H1 (cell line): ENCODE data around the gene INSYN2A. TPM values are rescaled to one million over a fixed set of nuclear protein-coding genes. Genes with fewer than 3 reads are reported as not detected.

Experiments used
- CTCF ChIA-PET: fragments of 300-600 bp; sonication (Branson Sonifier 250); formaldehyde crosslinking; loops from one replicate; lab custom pipeline; 2021; ENCODE audit not compliant: partially characterized antibody; lab: Charles Lee
- POLR2A ChIA-PET: fragments of 300-600 bp; sonication (Branson Sonifier 250); formaldehyde crosslinking; loops from one replicate; lab custom pipeline; 2021; ENCODE audit warnings: inconsistent platforms; ENCODE audit not compliant: partially characterized antibody; lab: Charles Lee
- DNase-seq, 2 experiments: peaks; one replicate each; pipeline versions ENCODE4 v3.0.0 to v3.0.0-alpha.2; 2010 to 2022; ENCODE audit warnings: low spot score in 2 of 2, low read depth in 1 of 2, mixed read lengths in 1 of 2
- FAIRE-seq: peaks from 2 replicates; lab custom pipeline; 2011; peaks lifted over from hg19 to GRCh38; lab: Jason Lieb, UNC
- H2AFZ ChIP-seq: 2 replicates; pipeline ENCODE4 v1.8.1; 2012; ENCODE audit warnings: low read length, inconsistent platforms
- H2AK5ac ChIP-seq: 2 replicates; pipeline ENCODE4 v1.6.1; 2013; ENCODE audit warnings: low read depth, low read length
- H2BK120ac ChIP-seq: replicated peaks from 2 replicates; pipeline ENCODE3; 2013; ENCODE audit warnings: low read depth, low read length, inconsistent platforms
- H2BK12ac ChIP-seq: 2 replicates; pipeline ENCODE4 v1.6.1; 2013; ENCODE audit warnings: low read depth, low read length
- H2BK15ac ChIP-seq: 2 replicates; pipeline ENCODE4 v1.6.1; 2013; ENCODE audit warnings: low read length
- H2BK20ac ChIP-seq: 2 replicates; pipeline ENCODE4 v1.6.1; 2013; ENCODE audit warnings: low read length
- H2BK5ac ChIP-seq: 2 replicates; pipeline ENCODE4 v1.6.1; 2013; ENCODE audit warnings: low read depth, low read length
- H3K14ac ChIP-seq: 2 replicates; pipeline ENCODE4 v1.6.1; 2013; ENCODE audit warnings: inconsistent platforms; ENCODE audit not compliant: insufficient read length
- H3K18ac ChIP-seq: 2 replicates; pipeline ENCODE4 v1.6.1; 2013; ENCODE audit warnings: low read length; ENCODE audit errors: extremely low read depth
- H3K23ac ChIP-seq: 2 replicates; pipeline ENCODE4 v1.6.1; 2013; ENCODE audit warnings: inconsistent platforms; ENCODE audit not compliant: insufficient read length
- H3K23me2 ChIP-seq: 2 replicates; pipeline ENCODE4 v1.6.1; 2013; ENCODE audit warnings: low read depth, low read length
- H3K27ac ChIP-seq: 2 replicates; pipeline ENCODE4 v1.6.1; 2011; ENCODE audit warnings: low read depth, low read length, inconsistent platforms
- H3K27me3 ChIP-seq, 4 experiments: replicated peaks in 1 of 4; 1 replicate in 1 of 4; 2 replicates in 3 of 4; pipeline versions ENCODE4 v1.6.1 to v1.8.1; 2011 to 2013; ENCODE audit warnings: low read length in 3 of 4, mild to moderate bottlenecking in 3 of 4, inconsistent platforms in 2 of 4, mixed read lengths in 2 of 4, moderate library complexity in 1 of 4; ENCODE audit not compliant: control insufficient read depth in 3 of 4, insufficient read depth in 3 of 4; ENCODE audit errors: extremely low read depth in 1 of 4
- H3K36me3 ChIP-seq, 4 experiments: 2 replicates each; pipeline versions ENCODE4 v1.6.1 to v1.8.1; 2011 to 2013; ENCODE audit warnings: mild to moderate bottlenecking in 4 of 4, low read length in 3 of 4, moderate library complexity in 2 of 4, control low read depth in 1 of 4, inconsistent platforms in 1 of 4; ENCODE audit not compliant: insufficient read depth in 4 of 4, control insufficient read depth in 2 of 4
- H3K4ac ChIP-seq: replicated peaks from 2 replicates; pipeline ENCODE3; 2013; ENCODE audit warnings: low read length, low read depth, mixed read lengths, inconsistent platforms; ENCODE audit not compliant: insufficient read length
- H3K4me1 ChIP-seq, 4 experiments: replicated peaks in 1 of 4; 1 replicate in 1 of 4; 2 replicates in 3 of 4; pipeline versions ENCODE4 v1.6.1 to v1.8.1; 2011 to 2013; ENCODE audit warnings: low read length in 3 of 4, inconsistent platforms in 2 of 4, mixed read lengths in 1 of 4; ENCODE audit not compliant: insufficient read depth in 4 of 4, control insufficient read depth in 3 of 4
- H3K4me2 ChIP-seq, 2 experiments: 2 replicates each; pipeline versions ENCODE4 v1.6.1 to v1.8.1; 2011 to 2013; ENCODE audit warnings: low read depth in 2 of 2, low read length in 2 of 2, control low read depth in 1 of 2, inconsistent platforms in 1 of 2, mild to moderate bottlenecking in 1 of 2; ENCODE audit not compliant: insufficient read depth in 1 of 2
- H3K4me3 ChIP-seq, 4 experiments: fragments of 200-600, 300-600 bp in 1 of 4; sonication (generic), shearing (Covaris generic), sonication (Bioruptor Twin) in 1 of 4; 2 replicates each; pipeline versions ENCODE4 v1.5.1 to v1.8.1; 2011 to 2016; ENCODE audit warnings: low read length in 4 of 4, low read depth in 3 of 4, control low read depth in 2 of 4, inconsistent platforms in 2 of 4, mild to moderate bottlenecking in 2 of 4, mixed read lengths in 1 of 4, moderate library complexity in 1 of 4; ENCODE audit not compliant: insufficient read depth in 2 of 4; ENCODE audit errors: extremely low read depth in 1 of 4
- H3K56ac ChIP-seq: replicated peaks from 2 replicates; pipeline ENCODE3; 2013; ENCODE audit warnings: low read depth, mild to moderate bottlenecking, mixed read lengths, low read length, inconsistent platforms; ENCODE audit not compliant: insufficient read length
- H3K79me1 ChIP-seq: 2 replicates; pipeline ENCODE4 v1.6.1; 2013; ENCODE audit warnings: low read depth, low read length, control low read depth
- H3K79me2 ChIP-seq, 2 experiments: 2 replicates each; pipeline versions ENCODE4 v1.6.1 to v1.8.1; 2012 to 2013; ENCODE audit warnings: low read length in 2 of 2, mild to moderate bottlenecking in 2 of 2, inconsistent platforms in 1 of 2; ENCODE audit not compliant: insufficient read depth in 2 of 2, control insufficient read depth in 1 of 2
- H3K9ac ChIP-seq, 4 experiments: replicated peaks in 1 of 4; 1 replicate in 1 of 4; 2 replicates in 3 of 4; pipeline versions ENCODE4 v1.6.1 to v1.8.1; 2011 to 2013; ENCODE audit warnings: low read depth in 3 of 4, low read length in 3 of 4, control low read depth in 2 of 4, mild to moderate bottlenecking in 2 of 4, moderate library complexity in 2 of 4, inconsistent platforms in 1 of 4; ENCODE audit errors: extremely low read depth in 1 of 4
- H3K9me3 ChIP-seq, 2 experiments: 2 replicates each; pipeline versions ENCODE4 v1.6.1 to v1.8.1; 2012 to 2013; ENCODE audit warnings: mild to moderate bottlenecking in 2 of 2, moderate library complexity in 2 of 2, control low read depth in 1 of 2, inconsistent platforms in 1 of 2, low read depth in 1 of 2, low read length in 1 of 2, mixed read lengths in 1 of 2; ENCODE audit not compliant: insufficient read depth in 2 of 2
- H4K20me1 ChIP-seq, 2 experiments: replicated peaks in 1 of 2; 2 replicates each; pipeline versions ENCODE3 to v1.8.1; 2011 to 2013; ENCODE audit warnings: inconsistent platforms in 2 of 2, low read length in 2 of 2, mild to moderate bottlenecking in 1 of 2; ENCODE audit not compliant: insufficient read depth in 2 of 2, control insufficient read depth in 1 of 2
- H4K5ac ChIP-seq: 2 replicates; pipeline ENCODE4 v1.6.1; 2013; ENCODE audit warnings: low read length, low read depth, mixed read lengths, inconsistent platforms; ENCODE audit not compliant: insufficient read length
- H4K8ac ChIP-seq: 2 replicates; pipeline ENCODE4 v1.8.0; 2013; ENCODE audit warnings: mild to moderate bottlenecking, moderate library complexity, low read length, inconsistent platforms; ENCODE audit not compliant: insufficient read depth; ENCODE audit errors: extremely low read depth
- H4K91ac ChIP-seq: replicated peaks from 2 replicates; pipeline ENCODE3; 2013; ENCODE audit warnings: low read length, mixed read lengths, inconsistent platforms; ENCODE audit not compliant: insufficient read length
- CTCF ChIP-seq, 3 experiments: IDR thresholded peaks; 1 replicate in 2 of 3; 2 replicates in 1 of 3; pipeline versions ENCODE4 v1.5.1 to v1.6.1; 2011; ENCODE audit warnings: low read length in 3 of 3, mild to moderate bottlenecking in 3 of 3, inconsistent platforms in 2 of 3, low read depth in 1 of 3, moderate library complexity in 1 of 3; ENCODE audit not compliant: insufficient read depth in 1 of 3; ENCODE audit errors: control extremely low read depth in 1 of 3
- E2F6 ChIP-seq: IDR thresholded peaks from 2 replicates; pipeline ENCODE4 v1.6.1; 2012; ENCODE audit warnings: inconsistent platforms
- HDAC2 ChIP-seq, 2 experiments: fragments of 300-600 bp in 1 of 2; sonication (generic) in 1 of 2; IDR thresholded peaks; 2 replicates each; pipeline ENCODE4 v1.6.1; 2011 to 2012; ENCODE audit warnings: low read depth in 2 of 2, low read length in 2 of 2, mild to moderate bottlenecking in 2 of 2, moderate library complexity in 2 of 2, borderline replicate concordance in 1 of 2, inconsistent platforms in 1 of 2
- RAD21 ChIP-seq, 2 experiments: IDR thresholded peaks in 1 of 2; conservative IDR thresholded peaks in 1 of 2; 2 replicates each; pipeline ENCODE4 v1.6.1; 2011; ENCODE audit warnings: low read depth in 2 of 2, low read length in 2 of 2, improper control_type of control experiment in 1 of 2, inconsistent platforms in 1 of 2, mild to moderate bottlenecking in 1 of 2, moderate library complexity in 1 of 2
- USF2 ChIP-seq: IDR thresholded peaks from 2 replicates; pipeline ENCODE4 v1.6.1; 2011; ENCODE audit warnings: low read length, improper control_type of control experiment
- WGBS, 2 experiments: shearing (Covaris generic) in 1 of 2; methylation state at CpG; one replicate each; pipeline versions ENCODE4 v1.1.6 to v1.1.7; 2013 to 2015; ENCODE audit warnings: low lambda C conversion rate in 2 of 2, mixed read lengths in 2 of 2, inconsistent platforms in 1 of 2, low coverage in 1 of 2, missing lambda C conversion rate in 1 of 2; ENCODE audit not compliant: insufficient replicate concordance in 2 of 2, insufficient coverage in 1 of 2, insufficient read length in 1 of 2; ENCODE audit errors: extremely low coverage in 1 of 2, missing lambda C conversion rate in 1 of 2; 5-methylcytosine and 5-hydroxymethylcytosine counted together
- polyA plus RNA-seq, 7 experiments: library from polyadenylated mRNA; depleted of rRNA in 3 of 7; stranded (reverse) in 5 of 7; unstranded in 2 of 7; fragments of >200 nt in 5 of 7; fragments of 200-250 nt in 2 of 7; gene quantifications; 1 replicate in 5 of 7; 2 replicates in 1 of 7; 4 replicates in 1 of 7; pipeline versions ENCODE4 v1.2.1 to v1.2.3, GENCODE V29; 2011 to 2013; ENCODE audit warnings: missing spikeins in 2 of 7, mixed read lengths in 2 of 7
- total RNA-seq: library from RNA; stranded (reverse); fragmentation: NEBNext Ultra II Directional; extraction: Animal tissue kit (Norgen Biotek cat#: 25700); gene quantifications from 2 replicates; pipeline ENCODE4 v1.2.1, GENCODE V29; 2021

Gene INSYN2A
- total and polyA plus RNA-seq, 2 of the 8 experiments (the other 6 are each of a cell fraction or from before 2014, with no cell fraction given) = 0.11 to 0.19 TPM

GRCh38 chr10:127198307-127198706 lies 1.9 kb upstream of the INSYN2A start:
- H2AK5ac ChIP-seq = no peak overlapping the region
- no peak overlapping the region for H3K18ac ChIP-seq
- WGBS, 2 experiments = 90% methylated on average over 5 of the region's 5 CpGs; no CpG with 5 or more reads in 1 of the 2 experiments

More at GRCh38 chr10:127198307-127198706, 1.9 kb upstream of the INSYN2A start:
- no peak overlapping the region for H3K4me3 ChIP-seq
- H4K91ac ChIP-seq = no peak overlapping the region
- peak; percentile 50 for FAIRE-seq
- H2AFZ ChIP-seq = no peak overlapping the region
- no peak overlapping the region for H2BK120ac ChIP-seq
- no peak for DNase-seq
- H2BK5ac ChIP-seq = no peak overlapping the region
- H2BK12ac ChIP-seq = no peak overlapping the region
- H4K20me1 ChIP-seq = peaks cover 9 to 12% of the 10 kb centered on the region in 2 experiments
- no peaks in the 10 kb centered on the region for H3K79me1 ChIP-seq
- peaks cover 0 to 30% (median 17%) of the 10 kb centered on the region in 4 experiments; a peak in 6 of 7 replicates for H3K27me3 ChIP-seq
- H2BK15ac ChIP-seq = no peak overlapping the region
- H3K23ac ChIP-seq = no peak overlapping the region
- H3K14ac ChIP-seq = no peak overlapping the region
- no peak overlapping the region for H3K56ac ChIP-seq
- no peaks in the 10 kb centered on the region for H3K36me3 ChIP-seq
- H4K5ac ChIP-seq = no peak overlapping the region
- no peaks in the 10 kb centered on the region for H3K9me3 ChIP-seq
- no peak overlapping the region for H3K9ac ChIP-seq
- CTCF ChIA-PET = interaction anchor here (0.6 to 1.7 kb wide), 6 partner anchors 10 to 366 kb away, joined by 3 to 8 read pairs (median 4); no protein-coding TSS in a partner anchor
- no peak overlapping the region for H3K4ac ChIP-seq
- no peak overlapping the region for H3K27ac ChIP-seq
- H2BK20ac ChIP-seq = no peak overlapping the region
- no peak overlapping the region for H4K8ac ChIP-seq
- H3K4me1 ChIP-seq = peaks cover 3 to 9% (median 7%) of the 10 kb centered on the region in 4 experiments; a peak in 5 of 7 replicates
- TF ChIP-seq USF2 = no peak
- no peak for TF ChIP-seq HDAC2 (IDR thresholded peaks at IDR 0.05; ENCODE audit: borderline replicate concordance in 1 of 2, low read depth in 2 of 2, low read length in 2 of 2)
- TF ChIP-seq RAD21 (IDR thresholded peaks at IDR 0.05 in 1 of 2, conservative IDR thresholded peaks at IDR 0.05 in 1 of 2; ENCODE audit: low read depth in 2 of 2, low read length in 2 of 2) = peak; percentile 38 to 42
- no peak for TF ChIP-seq E2F6
- TF ChIP-seq CTCF (IDR thresholded peaks at IDR 0.05; ENCODE audit: control extremely low read depth in 1 of 3, insufficient read depth in 1 of 3, low read depth in 1 of 3, low read length in 3 of 3) = peak; percentile 35 to 45 (median 37); a peak in 3 of 4 replicates
- TF ChIP-seq, all 59 proteins: peak for 2
- H3K23me2 ChIP-seq = peaks cover 13% of the 10 kb centered on the region; the same call in 1 of the 2 replicates
- H3K4me2 ChIP-seq = no peak overlapping the region
- POLR2A ChIA-PET = interaction anchor here (2.1 kb wide), 1 partner anchor 8 kb away, joined by 6 read pairs; no protein-coding TSS in a partner anchor
- no peaks in the 10 kb centered on the region for H3K79me2 ChIP-seq
